ENCODE data around the gene VSX2.
"Not testable (repeated sequence)": the region's sequence is repeated elsewhere in the genome, so short reads cannot be mapped to it uniquely, and the experiment has no call there.

The VSX2 gene

DNA sequence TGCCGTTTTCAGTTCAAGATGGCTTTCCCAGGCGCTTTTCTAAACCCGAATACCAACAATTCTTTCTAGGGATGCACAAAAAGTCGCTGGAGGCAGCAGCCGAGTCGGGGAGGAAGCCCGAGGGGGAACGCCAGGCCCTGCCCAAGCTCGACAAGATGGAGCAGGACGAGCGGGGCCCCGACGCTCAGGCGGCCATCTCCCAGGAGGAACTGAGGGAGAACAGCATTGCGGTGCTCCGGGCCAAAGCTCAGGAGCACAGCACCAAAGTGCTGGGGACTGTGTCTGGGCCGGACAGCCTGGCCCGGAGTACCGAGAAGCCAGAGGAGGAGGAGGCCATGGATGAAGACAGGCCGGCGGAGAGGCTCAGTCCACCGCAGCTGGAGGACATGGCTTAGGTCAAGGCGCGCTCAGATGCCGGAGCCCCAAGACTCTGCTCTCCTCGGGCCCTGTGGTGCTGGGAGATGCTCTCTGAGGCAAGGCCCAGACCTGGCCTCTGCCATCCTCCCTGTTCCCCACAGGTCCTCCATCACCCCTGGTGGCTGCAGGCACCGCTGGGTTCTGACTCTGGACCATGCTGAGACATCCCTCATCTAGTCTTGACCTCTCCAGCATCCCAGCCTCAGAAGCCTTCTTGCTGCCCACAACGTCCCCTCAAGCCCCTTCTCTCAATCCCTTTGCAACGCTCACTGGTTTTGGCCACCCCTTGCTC is 21.4 kb downstream of the VSX2 start:
- DNase-seq, result no peak

DNA sequence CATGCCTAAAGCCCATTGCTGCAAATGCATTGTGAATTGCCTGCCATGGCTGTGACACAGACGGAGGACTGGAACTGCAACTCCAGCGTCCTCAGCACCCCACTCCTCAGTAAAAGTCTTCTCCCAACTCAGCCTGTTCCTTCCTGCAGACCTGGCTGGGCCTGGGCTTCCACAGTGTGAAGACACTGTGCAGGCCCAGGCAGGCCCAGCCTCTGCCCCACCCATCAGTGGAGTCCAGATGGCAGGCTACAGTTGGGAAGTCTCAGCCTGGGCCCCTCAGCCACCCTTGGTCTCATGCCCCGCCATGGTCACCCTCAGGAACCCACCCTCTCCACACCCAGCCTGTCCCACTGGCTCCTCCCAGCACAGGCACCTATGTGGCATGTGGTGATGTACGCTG is 22.0 kb downstream of the VSX2 start:
- DNase-seq, result no peak

DNA sequence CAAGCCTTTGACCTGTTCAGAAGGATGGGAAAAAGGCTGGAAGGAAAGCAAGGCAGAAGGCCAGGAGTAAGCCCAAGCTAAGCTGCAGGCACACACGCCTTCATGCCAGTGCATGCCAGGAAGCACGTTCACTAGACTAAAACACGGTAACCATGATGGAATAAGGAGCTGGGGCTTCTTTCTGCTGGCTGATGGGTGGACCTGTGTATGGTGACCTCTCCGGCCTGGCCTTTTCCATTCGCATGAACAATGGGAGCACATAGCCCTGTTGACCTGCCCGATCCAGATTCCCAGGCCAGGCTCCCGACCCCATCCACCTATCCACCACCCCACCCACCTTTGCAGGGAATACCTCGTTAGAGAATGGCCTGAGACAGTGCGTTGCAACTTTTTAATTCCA is 22.8 kb downstream of the VSX2 start:
- no peak for DNase-seq

DNA sequence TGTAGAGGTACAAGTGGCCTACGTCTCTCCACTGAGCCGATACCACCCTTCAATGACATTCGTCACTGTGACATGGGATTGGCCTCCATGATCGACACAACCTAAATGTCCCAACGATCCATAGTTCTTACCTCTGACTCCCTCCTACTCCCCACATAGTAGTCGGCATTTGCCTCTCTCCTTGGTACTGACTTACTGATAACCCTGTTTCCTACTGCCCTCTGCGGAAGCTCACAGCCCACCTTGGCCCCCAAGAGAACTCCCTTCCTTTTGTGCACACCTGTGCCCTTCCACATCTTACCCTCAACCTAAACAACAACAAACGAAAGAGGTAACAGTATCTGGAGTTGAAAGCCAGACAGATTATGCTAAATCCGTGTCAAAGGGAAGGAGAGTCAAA is 23.9 kb downstream of the VSX2 start:
- no peak for DNase-seq

DNA sequence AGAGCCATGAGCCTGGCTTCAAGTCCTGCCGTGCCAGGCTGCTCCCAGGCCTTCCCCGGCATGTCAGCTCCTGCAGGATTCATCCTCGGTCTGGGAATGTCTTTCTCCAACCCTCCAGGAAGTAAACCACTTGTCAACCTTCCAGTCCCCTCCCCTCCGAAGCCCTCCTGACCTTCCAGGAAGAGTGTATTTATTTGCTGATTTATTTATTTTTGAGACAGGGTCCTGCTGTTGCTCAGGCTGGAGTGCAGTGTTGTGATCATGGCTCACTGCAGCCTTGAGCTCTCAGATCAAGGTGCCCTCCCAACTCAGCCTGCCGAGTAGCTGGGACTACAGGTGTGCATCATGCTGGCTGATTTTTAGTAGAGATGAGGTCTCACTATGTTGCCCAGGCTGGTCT is 24.7 kb downstream of the VSX2 start:
- DNase-seq, result no peak

DNA sequence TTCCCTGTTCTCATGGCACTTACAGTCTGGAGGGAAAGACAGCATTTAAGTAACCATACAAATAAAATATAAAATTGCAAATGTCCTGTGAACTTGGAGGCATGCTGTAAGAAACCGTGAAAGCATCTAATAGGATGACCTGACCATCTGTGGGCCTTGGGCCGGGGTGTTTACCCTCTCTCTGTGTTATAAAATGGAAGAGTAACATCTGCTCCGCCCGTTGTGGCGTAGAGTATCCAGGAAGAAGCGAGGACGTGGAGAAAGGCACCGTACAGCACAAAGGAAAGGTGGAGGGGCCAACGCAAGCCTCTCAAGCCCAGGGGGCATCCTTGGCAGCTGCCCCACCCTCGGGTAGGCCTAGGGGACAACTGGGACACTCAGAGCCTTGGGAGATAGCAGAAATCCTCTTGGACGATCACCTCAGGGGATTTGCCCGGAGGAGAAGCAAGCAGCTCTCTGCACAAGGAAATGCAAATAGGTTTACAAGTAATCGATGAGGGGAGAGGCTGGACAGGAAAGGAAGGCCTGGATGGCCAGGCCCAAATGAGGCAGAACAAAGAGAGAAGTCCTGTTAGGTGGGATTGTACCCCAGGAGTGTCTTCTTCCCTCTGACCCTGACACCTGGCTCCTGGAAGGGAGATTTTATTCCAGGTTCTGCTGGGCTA is 26.2 kb downstream of the VSX2 start:
- DNase-seq, result no peak

DNA sequence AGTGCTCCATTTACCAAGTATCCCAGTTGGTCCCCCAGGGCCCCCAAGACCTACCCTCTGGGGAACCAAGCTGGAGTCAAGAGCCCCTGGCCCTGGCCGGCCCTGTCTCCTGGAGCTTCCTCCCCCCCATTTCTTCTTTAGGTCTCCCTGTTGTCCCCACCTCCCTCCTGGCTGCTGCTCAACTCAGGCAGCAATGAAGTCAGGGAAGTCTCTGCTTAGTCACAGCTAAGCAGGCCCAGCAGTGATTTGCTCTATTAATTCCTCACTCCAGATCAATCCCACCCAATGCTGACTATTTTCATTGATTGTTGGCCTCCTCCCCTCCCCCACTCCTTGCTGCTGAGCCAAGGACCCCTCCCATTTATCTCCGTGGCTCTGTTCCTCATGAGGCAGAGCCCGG is 28.3 kb downstream of the VSX2 start:
- no peak for DNase-seq

DNA sequence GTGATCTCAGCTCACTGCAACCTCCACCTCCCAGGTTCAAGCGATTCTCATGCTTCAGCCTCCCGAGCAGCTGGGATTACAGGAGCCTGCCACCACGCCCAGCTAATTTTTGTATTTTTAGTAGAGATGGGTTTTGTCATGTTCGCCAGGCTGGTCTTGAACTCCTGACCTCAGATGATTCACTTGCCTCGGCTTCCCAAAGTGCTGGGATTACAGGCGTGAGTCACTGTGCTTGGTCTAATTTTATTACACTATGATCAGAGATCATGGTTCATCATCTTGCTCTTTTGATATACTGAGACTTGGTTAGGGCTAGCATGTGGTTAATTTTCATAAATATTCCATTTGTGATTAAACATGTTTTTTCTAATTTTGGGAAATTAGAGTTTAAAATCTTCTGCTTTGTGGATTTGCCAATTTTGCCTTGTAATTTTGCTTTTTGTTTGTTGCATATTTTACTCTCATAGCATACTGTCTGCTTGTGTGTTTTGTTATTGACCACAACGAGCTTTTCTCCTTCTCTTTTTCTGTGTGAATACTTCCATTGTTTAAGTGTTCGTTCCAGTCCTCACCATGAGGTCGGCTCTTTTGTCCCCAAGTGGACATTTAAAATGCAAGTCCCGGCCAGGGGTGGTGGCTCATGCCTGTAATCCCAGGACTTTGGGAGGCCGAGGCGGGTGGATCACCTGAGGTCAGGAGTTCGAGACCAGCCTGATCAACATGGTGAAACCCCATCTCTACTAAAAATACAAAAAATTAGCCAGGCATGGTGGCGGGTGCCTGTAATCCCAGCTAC is 31.3 kb downstream of the VSX2 start:
- not testable (repeated sequence) for DNase-seq

DNA sequence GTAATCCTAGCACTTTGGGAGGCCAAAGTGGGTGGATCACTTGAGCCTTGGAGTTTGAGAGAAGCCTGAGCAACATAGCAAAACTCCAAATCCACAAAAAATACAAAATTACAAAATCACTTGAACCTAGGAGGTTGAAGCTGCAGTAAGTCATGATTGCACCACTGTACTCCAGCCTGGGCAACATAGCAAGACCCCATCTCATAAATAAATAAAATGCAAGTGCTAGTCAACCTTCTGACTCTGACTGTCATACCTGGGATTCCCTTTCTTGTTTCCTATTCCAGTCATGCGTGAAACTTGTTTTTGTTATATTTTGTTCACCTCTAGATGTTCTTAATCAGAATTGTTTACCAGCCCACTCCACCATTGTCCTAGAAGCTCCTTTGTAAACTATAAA is 32.1 kb downstream of the VSX2 start:
- DNase-seq, result no peak

DNA sequence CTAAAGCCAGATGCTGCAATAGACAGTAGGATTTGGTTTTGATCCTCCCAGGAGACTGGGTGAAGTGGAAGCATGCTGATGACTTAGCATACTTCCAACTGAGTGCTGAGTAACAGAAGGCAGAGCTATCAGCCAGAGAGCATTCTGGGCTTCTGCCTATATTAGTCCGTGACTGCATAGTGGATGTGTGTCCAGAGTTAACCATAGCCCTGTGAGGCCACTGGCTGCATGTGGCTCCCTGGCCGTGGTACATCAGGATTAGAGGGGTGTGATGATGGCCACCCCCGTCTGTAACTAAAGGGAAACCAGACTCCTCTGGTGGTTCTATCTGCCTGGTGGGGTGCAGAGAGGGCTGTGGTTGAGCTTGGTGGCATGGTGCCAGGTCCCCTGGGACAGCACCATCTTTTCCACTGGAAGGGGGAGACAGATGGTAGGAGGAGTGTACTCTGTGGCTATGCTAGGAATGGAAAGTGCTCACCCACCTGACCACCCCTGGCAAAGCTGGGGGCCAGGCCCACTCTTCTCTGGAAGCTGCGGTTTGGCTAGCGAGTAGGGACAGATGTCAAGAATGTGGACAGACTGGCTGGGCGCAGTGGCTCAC is 36.1 kb downstream of the VSX2 start:
- DNase-seq, result no peak

DNA sequence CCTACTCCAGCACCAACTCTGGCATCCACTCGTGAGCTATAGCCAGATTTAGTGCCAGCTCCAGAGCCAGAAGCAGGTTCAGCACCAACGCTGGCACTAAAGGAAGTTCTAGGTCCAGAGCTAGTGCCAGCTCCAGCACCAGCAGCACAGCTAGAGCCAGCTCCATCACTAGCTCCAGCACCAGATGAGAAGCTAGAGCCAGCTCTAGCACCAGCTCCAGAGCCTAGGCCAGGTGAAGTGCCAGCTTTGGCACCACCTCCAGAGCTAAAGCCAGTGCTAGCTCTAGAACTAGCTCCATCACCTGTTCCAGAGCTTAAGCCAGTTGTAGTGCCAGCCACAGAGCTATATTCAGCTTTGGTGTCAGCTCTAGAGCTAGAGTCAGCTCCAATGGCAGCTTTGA is 38.8 kb downstream of the VSX2 start:
- no peak for DNase-seq

DNA sequence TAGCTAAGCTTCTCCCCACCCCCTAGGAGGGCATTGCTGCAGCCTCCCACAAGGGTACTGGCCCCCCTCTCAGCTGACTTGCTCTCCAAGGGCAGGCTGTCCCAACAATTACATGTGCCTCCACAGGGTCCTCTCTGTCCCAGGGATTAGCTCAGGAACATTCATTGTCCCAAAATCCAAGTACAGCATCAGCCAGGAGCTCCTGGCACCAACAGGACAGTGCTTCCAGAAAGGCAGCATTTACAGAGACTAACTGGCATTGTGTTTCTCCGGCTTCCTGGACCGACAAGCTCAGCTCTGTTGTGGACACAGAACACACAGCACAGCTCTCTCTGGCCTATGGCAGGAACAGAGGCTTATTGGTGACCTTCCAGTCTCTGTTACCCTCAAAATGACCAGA is 41.8 kb downstream of the VSX2 start:
- DNase-seq, result no peak

DNA sequence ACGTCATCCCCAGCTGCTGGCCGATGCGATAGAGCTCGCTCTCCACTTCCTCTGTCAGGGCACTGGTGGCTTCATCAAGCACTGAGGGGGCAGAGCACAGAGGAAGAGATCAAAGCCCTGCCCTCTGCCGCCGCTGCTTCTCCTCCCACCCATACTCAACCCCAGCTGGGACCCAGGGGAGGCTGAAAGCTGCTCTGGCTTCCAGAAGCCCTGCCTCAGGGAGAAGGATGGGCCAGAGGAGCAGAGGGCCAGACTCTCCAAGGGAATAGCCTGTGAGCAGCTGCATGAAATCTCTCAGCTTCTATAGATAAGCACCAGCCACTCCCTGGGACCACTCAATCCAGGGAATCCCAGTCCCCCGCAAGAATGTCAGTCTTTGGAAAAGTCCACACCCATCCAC is 47.5 kb downstream of the VSX2 start:
- DNase-seq, result no peak

DNA sequence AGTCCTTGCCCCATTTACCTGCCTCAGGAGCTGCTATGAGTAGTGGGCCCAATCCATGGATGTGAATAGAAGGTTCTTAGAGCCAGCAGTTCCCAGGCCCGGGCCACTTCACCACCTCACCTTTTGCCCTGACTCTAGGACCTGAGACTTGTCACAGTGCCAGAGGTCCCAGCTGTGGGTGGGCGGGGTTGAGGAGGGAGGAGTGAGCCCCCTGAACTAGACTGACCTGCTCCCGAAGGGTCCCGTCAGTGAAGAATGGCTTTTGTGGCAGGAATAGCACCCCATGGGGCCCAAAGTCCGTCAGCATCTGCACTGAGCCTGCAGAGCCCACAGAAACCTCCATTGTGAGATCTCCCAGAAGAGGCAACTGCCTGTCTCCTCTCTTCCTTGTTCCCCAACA is 50.6 kb downstream of the VSX2 start:
- no peak for DNase-seq

DNA sequence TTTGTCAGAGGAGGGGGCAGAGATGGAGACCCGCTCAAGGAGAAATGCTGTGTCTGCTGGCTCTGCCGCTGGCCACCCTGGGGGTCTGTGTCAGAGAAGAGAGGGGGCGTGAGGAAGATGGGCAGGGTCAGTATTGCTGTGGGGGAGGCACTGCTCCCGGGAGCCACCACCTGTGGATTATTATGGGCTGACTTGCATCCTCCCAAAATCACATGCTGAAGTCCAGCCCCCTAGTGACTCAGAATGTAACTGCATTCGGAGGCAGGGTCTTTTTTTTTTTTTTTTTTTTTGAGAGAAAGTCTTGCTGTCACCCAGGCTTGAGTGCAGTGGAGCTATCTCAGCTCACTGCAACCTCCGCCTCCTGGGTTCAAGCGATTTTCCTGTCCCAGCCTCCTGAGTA is 51.2 kb downstream of the VSX2 start:
- DNase-seq, result peak; percentile 32

DNA sequence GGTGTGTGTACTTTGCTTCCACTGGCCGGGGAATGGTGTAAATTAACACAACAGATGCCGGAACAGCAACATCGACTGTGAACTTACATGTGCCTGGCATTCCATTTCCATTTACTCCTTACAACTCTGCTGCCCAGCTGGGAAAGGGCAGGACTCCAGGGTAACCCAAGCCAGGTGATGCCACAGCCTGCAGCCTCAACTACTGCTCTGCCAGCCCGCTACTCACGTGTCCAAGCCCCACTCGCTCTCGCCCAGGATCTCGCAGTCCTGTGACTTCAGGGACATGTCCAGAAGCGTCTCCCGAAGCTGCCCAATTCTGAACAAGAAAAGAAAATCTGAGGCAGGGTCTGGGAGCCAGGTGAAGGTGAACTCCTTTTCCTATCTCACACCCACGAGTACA is 52.8 kb downstream of the VSX2 start:
- DNase-seq, result no peak

DNA sequence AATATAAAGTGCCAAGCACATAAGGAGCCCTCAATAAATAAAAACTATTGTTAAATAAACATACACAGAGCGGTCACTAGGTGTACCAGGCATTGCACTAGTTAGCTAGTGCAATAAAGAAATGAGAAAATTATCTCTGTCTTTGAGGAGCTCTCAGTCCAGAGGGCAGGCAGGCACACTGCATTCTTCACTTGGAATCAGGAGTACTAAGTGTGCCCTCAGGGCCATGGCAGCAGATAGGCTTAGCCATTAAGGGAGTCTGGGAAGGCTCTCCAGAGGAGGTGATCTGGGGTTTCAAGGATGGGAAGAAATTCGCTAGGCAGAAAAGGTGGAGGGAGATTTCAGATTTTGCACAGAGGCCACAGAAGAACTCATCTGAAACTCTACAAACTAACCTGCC is 54.4 kb downstream of the VSX2 start:
- DNase-seq, result no peak

DNA sequence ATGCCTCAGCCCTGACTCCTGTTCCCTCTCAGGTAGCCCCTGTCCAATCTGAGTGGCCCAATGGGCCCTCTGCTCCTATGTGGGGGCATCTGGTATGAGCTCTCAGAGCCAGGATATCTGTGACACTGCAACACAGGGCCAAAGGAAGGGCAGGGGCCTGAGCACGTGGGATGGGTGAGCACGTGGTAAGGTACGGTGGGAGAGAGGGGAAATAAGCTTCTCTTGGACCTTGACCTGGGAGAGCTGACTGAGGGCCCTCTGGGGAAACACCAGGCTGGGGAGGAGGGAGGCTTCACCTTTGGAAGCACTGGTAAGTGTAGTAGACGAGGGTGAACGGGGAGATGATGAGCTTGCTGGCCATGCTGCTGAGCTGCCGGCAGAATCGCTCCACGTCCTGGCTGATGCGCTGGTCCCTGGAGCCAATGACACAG is 56.8 kb downstream of the VSX2 start:
- DNase-seq, result no peak

DNA sequence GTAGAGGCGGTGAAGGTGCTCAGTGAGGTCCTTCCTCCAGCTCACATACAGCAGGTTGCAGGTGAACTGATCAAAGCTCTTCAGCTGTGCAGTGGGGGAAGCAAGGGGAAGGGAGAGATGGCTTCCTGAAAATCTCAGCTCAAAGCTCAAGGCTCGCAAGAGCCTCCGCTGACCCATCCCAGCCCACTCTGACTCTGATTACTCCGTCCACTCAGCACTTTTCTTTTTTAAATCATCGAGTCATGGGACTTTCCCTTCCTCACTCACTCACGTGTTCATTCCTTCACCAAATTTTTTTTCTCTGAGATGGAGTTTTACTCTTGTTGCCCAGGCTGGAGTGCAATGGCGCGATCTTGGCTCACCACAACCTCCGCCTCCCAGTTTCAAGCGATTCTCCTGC is 58.7 kb downstream of the VSX2 start:
- DNase-seq, result no peak

DNA sequence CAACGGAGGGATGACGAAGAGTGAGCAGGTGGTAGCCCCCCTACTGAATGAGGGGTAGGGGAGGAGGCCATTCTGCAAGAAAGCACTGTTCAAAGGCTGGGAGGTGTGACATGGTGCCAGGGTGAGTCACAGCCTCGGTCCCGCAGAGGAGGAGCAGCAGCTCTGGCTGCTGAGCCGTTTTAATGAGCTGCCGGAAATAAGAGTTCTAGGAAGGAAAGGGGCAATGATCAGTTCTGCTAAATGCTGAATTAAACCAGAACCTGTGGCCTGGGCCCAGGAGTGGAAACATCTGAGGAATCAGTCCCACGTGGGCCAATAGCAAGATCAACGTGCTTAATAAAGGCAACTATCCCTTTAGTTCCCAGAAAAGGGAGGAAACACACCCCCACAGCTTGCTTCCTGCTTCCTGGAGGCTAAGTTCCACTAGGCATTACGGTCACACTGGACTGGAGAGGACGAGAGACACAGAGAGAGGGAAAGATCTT is 59.9 kb downstream of the VSX2 start:
- DNase-seq, result peak; percentile 51

DNA sequence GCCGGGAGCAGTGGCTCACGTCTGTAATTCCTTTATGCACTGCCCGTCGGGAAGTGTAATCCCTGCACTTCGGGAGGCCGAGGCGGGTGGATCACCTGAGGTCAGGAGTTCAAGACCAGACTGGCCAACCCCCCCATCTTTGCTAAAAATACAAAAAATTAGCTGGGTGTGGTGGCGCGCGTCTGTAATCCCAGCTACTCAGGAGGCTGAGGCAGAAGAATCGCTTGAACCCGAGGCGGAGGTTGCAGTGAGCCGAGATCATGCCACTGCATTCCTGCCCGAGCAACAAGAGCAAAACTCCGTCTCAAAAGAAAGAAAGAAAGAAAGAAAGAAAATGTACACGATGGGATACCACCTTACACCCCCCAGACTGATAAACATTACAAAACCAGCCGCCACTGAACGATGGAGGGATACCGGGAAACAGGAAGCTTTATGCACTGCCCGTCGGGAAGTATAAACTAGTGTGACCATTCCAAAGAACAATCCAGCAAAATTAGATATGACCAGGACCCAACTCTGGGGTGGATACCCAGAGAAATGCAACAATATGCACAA is 62.4 kb downstream of the VSX2 start:
- no peak for DNase-seq

DNA sequence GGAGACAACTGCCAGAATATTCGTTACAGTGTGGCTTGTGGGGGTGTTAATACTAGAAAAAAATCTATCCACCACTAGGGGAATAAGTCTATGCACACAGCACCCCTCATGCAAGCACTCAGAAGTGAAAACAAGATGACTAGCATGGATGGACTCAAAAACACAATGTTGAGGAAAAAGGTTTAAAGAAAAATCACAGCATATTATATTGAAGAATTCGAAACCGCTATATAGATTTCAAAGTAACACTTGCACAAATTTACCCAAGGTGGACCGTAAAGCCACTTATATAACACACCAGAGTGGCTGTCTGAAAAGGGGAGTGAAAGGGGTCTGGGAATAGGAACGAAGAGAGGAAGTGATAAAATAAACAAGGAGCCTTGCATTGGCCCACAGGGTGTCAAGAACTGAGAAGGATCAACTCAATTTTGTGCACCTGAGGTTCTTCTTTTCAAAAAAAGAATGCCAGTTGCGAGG is 62.9 kb downstream of the VSX2 start:
- peak; percentile 66 for DNase-seq

Data from activated CD4-positive, alpha-beta T cell treated with anti-CD3 and anti-CD28 coated beads, Interleukin-2, Interleukin-6, amounts not matched to agents 100 ng/mL and 50 ng/mL, durations not matched to agents 16 hours and 8 hours (primary cell).